Sciatic nerve (tissue), 2 donors: ENCODE data around the gene NPFFR1. TPM values are rescaled to one million over a fixed set of nuclear protein-coding genes. Genes with fewer than 3 reads are reported as not detected.
"Not testable (repeated sequence)": the region's sequence is repeated elsewhere in the genome, so short reads cannot be mapped to it uniquely, and the experiment has no call there.

Experiments
- ATAC-seq: fragments of 200-7000 bp; cut with Tn5 transposase; one replicate; pipeline ENCODE4 v1.9.1; 2020; ENCODE audit warnings: mild to moderate bottlenecking, moderate library complexity
- DNase-seq: peaks from one replicate; pipeline ENCODE4 v3.0.0-alpha.2; 2020; ENCODE audit warnings: low spot score
- intact Hi-C: fragments of 100-400 bp; cut with DNase I; formaldehyde crosslinking; loops from one replicate; pipeline ENCODE4 v1.14.2; 2022
- total RNA-seq: library from RNA; stranded (reverse); fragmentation: NEBNext Ultra II Directional; extraction: Animal tissue kit (Norgen Biotek cat#: 25700); gene quantifications from one replicate; pipeline ENCODE4 v1.2.1, GENCODE V29; 2021
- donor health status: DM: no; HTN: no; CAD: no.
- donor health status: DM: no; HTN: no; CAD: no.

The NPFFR1 gene
- total RNA-seq, 1 donor from 2014 or later = 4.8 TPM

- intact Hi-C loops = no loop called here
- ATAC-seq = peak; percentile 81
- DNase-seq = peak; percentile 84
Measured at GRCh38 chr10:70234668-70235447, 48.9 kb downstream of the NPFFR1 start.

- DNase-seq (no peak), ATAC-seq (peak; percentile 11)
- intact Hi-C loops = no loop called here
Measured at GRCh38 chr10:70233939-70234300, 49.9 kb downstream of the NPFFR1 start.

GRCh38 chr10:70233109-70233938 is 50.5 kb downstream of the NPFFR1 start, which contains the start of gene PPA1:
Gene PPA1, minus strand, starts transcription at chr10:70233429. Its CDS starts 102 bp downstream, at chr10:70233327.
- DNase-seq = peak; percentile 99
- ATAC-seq = peak; percentile 96
- intact Hi-C loops = no loop called here

- DNase-seq (no peak), ATAC-seq (no peak)
- intact Hi-C loops = no loop called here
Measured at GRCh38 chr10:70232859-70233108, 51.0 kb downstream of the NPFFR1 start.

- ATAC-seq = no peak
- intact Hi-C loops = no loop called here
- peak; percentile 65 for DNase-seq
Measured at GRCh38 chr10:70232155-70232858, 51.5 kb downstream of the NPFFR1 start.

- DNase-seq = no peak
- ATAC-seq = no peak
- intact Hi-C loops = no loop called here
Measured at GRCh38 chr10:70228491-70228890, 55.3 kb downstream of the NPFFR1 start.

- no peak for DNase-seq
- intact Hi-C loops = no loop called here
Measured at GRCh38 chr10:70227548-70228320, 56.1 kb downstream of the NPFFR1 start.

GRCh38 chr10:70223728-70224127 is 60.1 kb downstream of the NPFFR1 start:
- ATAC-seq (no peak), DNase-seq (no peak)
- intact Hi-C loops = loop anchor here (5.0 kb wide), 1 partner anchor 139 kb away; no protein-coding TSS in a partner anchor

More at GRCh38 chr10:70227548-70228320, 56.1 kb downstream of the NPFFR1 start:
- peak; percentile 63 for ATAC-seq

GRCh38 chr10:70222811-70223447 is 60.9 kb downstream of the NPFFR1 start:
- intact Hi-C loops = loop anchor here (5.0 kb wide), 1 partner anchor 139 kb away; no protein-coding TSS in a partner anchor
- ATAC-seq, DNase-seq: not testable (repeated sequence)

- intact Hi-C loops = loop anchor here (5.0 kb wide), 1 partner anchor 140 kb away; no protein-coding TSS in a partner anchor
Measured at GRCh38 chr10:70222340-70222794, 61.4 kb downstream of the NPFFR1 start.

GRCh38 chr10:70221030-70221429 is 62.8 kb downstream of the NPFFR1 start:
- intact Hi-C loops = loop anchor here (5.0 kb wide), 1 partner anchor 141 kb away; no protein-coding TSS in a partner anchor
- ATAC-seq (no peak), DNase-seq (no peak)

More at GRCh38 chr10:70222340-70222794, 61.4 kb downstream of the NPFFR1 start:
- DNase-seq (no peak), ATAC-seq (no peak)

GRCh38 chr10:70212879-70213278 is 70.9 kb downstream of the NPFFR1 start:
- intact Hi-C loops = no loop called here
- DNase-seq (no peak), ATAC-seq (no peak)

- ATAC-seq (no peak), DNase-seq (no peak)
- intact Hi-C loops = no loop called here
Measured at GRCh38 chr10:70212277-70212676, 71.5 kb downstream of the NPFFR1 start.

GRCh38 chr10:70206762-70207161 is 77.0 kb downstream of the NPFFR1 start:
- no peak for ATAC-seq
- no peak for DNase-seq
- intact Hi-C loops = no loop called here

- no peak for ATAC-seq
- intact Hi-C loops = no loop called here
- DNase-seq = no peak
Measured at GRCh38 chr10:70201105-70201504, 82.7 kb downstream of the NPFFR1 start.

GRCh38 chr10:70198696-70199466 is 84.9 kb downstream of the NPFFR1 start:
- intact Hi-C loops = no loop called here
- no peak for DNase-seq
- no peak for ATAC-seq
